Neural cell (in vitro differentiated cells): ENCODE data around the gene COL27A1. TPM values are rescaled to one million over a fixed set of nuclear protein-coding genes. Genes with fewer than 3 reads are reported as not detected.

ENCODE experiments used
- H2AFZ ChIP-seq: fragments of 200-600, 300-800 bp; sonication (generic), shearing (Covaris generic); 2 replicates; pipeline ENCODE4 v1.6.0; 2014; ENCODE audit warnings: low read depth, mild to moderate bottlenecking, antibody characterized with exemption, low read length, moderate library complexity
- H3F3A ChIP-seq: fragments of 200-600 bp; shearing (Covaris generic); 2 replicates; pipeline ENCODE4 v1.6.1; 2016; ENCODE audit warnings: mild to moderate bottlenecking, moderate library complexity, mixed read lengths, antibody characterized with exemption, low read length; ENCODE audit not compliant: insufficient read depth, poor library complexity, severe bottlenecking
- H3K27ac ChIP-seq: fragments of 200-600, 300-800 bp; sonication (generic), shearing (Covaris generic); 2 replicates; pipeline ENCODE4 v1.5.1; 2014; ENCODE audit warnings: mild to moderate bottlenecking, low read length, moderate library complexity
- H3K27me3 ChIP-seq: fragments of 300-800, 200-600 bp; sonication (generic), shearing (Covaris generic); 2 replicates; pipeline ENCODE4 v1.6.0; 2014; ENCODE audit warnings: mild to moderate bottlenecking, low read depth, low read length, moderate library complexity; ENCODE audit not compliant: insufficient read depth
- H3K36me3 ChIP-seq: fragments of 300-800, 200-600 bp; sonication (generic), shearing (Covaris generic); 2 replicates; pipeline ENCODE4 v1.5.1; 2014; ENCODE audit warnings: mild to moderate bottlenecking, antibody characterized with exemption, low read length, moderate library complexity; ENCODE audit not compliant: insufficient read depth
- H3K4me2 ChIP-seq: fragments of 300-800, 200-600 bp; sonication (generic), shearing (Covaris generic); 2 replicates; pipeline ENCODE4 v1.6.0; 2014; ENCODE audit warnings: mild to moderate bottlenecking, low read length
- H3K4me3 ChIP-seq: fragments of 300-800, 200-600 bp; sonication (generic), shearing (Covaris generic); 2 replicates; pipeline ENCODE4 v1.5.1; 2014; ENCODE audit warnings: mild to moderate bottlenecking, low read length, moderate library complexity
- H3K79me2 ChIP-seq: fragments of 200-600 bp; shearing (Covaris generic); replicated peaks from 2 replicates; pipeline ENCODE4 v1.6.0; 2014; ENCODE audit warnings: mild to moderate bottlenecking, low read length, moderate library complexity; ENCODE audit not compliant: insufficient read depth
- H3K9ac ChIP-seq: fragments of 300-800, 200-600 bp; sonication (generic), shearing (Covaris generic); 2 replicates; pipeline ENCODE4 v1.6.1; 2016; ENCODE audit warnings: mild to moderate bottlenecking, low read length, mixed read lengths
- H3K9me2 ChIP-seq: fragments of 200-600 bp; shearing (Covaris generic); 2 replicates; pipeline ENCODE4 v1.6.1; 2016; ENCODE audit warnings: mild to moderate bottlenecking, low read length, mixed read lengths; ENCODE audit not compliant: insufficient read depth
- H3K9me3 ChIP-seq: fragments of 200-600, 300-800 bp; sonication (generic), shearing (Covaris generic); 2 replicates; pipeline ENCODE4 v1.6.1; 2016; ENCODE audit warnings: mild to moderate bottlenecking, mixed run types, low read length, moderate library complexity, mixed read lengths
- H4K20me1 ChIP-seq: fragments of 200-600 bp; shearing (Covaris generic); 2 replicates; pipeline ENCODE4 v1.6.1; 2016; ENCODE audit warnings: mild to moderate bottlenecking, mixed run types; ENCODE audit not compliant: insufficient read depth
- EP300 ChIP-seq: fragments of 450-650 bp; conservative IDR thresholded peaks from 2 replicates; pipeline ENCODE4 v1.6.1; 2014; ENCODE audit warnings: antibody characterized with exemption, mild to moderate bottlenecking, moderate library complexity; ENCODE audit not compliant: poor library complexity, severe bottlenecking
- EZH2 ChIP-seq: fragments of 200-600, 300-800 bp; shearing (Covaris generic), sonication (generic); IDR thresholded peaks from 2 replicates; pipeline ENCODE4 v1.6.1; 2014; ENCODE audit warnings: antibody characterized with exemption, low read length, borderline replicate concordance, mild to moderate bottlenecking; ENCODE audit not compliant: insufficient read depth, poor library complexity, severe bottlenecking
- MXI1 ChIP-seq: fragments of 450-650 bp; conservative IDR thresholded peaks from 2 replicates; pipeline ENCODE4 v1.6.1; 2014; ENCODE audit warnings: antibody characterized with exemption, mild to moderate bottlenecking; ENCODE audit not compliant: poor library complexity, severe bottlenecking
- POLR2AphosphoS5 ChIP-seq: IDR thresholded peaks from 2 replicates; pipeline ENCODE4 v1.6.1; 2012
- RAD21 ChIP-seq: fragments of 450-650 bp; conservative IDR thresholded peaks from 2 replicates; pipeline ENCODE4 v1.6.1; 2014; ENCODE audit warnings: antibody characterized with exemption, mild to moderate bottlenecking, moderate library complexity
- SMC3 ChIP-seq: fragments of 450-650 bp; conservative IDR thresholded peaks from 2 replicates; pipeline ENCODE4 v1.6.1; 2014; ENCODE audit warnings: antibody characterized with exemption, mild to moderate bottlenecking, moderate library complexity; ENCODE audit not compliant: poor library complexity
- TAF1 ChIP-seq: IDR thresholded peaks from 2 replicates; pipeline ENCODE4 v1.6.1; 2012; ENCODE audit warnings: low read depth
- polyA plus RNA-seq: library from polyadenylated mRNA; depleted of rRNA; stranded (reverse); fragments of >200 nt; gene quantifications from 2 replicates; pipeline ENCODE4 v1.2.3, GENCODE V29; 2014
- TF ChIP-seq, protein P1 (sequence below): fragments of 450-650 bp; IDR thresholded peaks from 2 replicates; pipeline ENCODE4 v1.5.1; 2014; ENCODE audit warnings: antibody characterized with exemption, mild to moderate bottlenecking, moderate library complexity; ENCODE audit not compliant: poor library complexity, severe bottlenecking
- TF ChIP-seq, protein P2 (sequence below): IDR thresholded peaks from 2 replicates; pipeline ENCODE4 v1.6.1; 2012; ENCODE audit warnings: borderline replicate concordance

Gene COL27A1
- polyA plus RNA-seq, 1 donor from 2014 or later = 0.25 TPM

DNA sequence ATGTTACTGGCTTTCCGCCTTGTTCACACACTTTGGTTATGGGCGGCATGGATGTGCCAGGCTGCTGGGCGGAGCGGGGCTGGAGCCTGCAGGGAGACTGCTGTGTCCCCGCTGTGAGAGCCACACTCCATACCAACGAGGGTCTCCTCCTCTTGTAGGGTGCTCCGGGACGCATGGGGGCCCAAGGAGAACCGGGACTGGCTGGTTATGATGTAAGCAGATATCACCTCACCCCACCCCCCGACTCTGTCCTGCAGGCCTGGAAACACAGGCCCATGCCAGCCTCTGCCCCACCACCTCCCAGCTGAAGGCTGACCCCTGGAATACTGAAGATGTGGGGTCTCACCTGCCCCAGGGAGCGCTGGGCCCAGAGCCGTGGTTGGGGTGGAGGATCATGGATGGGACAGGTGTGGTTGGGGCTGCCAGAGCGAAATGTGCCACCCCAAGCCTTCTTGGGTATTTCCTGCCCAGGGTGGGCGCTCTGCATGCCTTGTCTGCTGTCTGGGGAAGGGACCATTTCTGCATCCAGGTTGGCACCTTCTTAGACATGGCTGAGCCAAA, 128.3 kb downstream of the COL27A1 start:
- H3K27ac ChIP-seq = no peak overlapping the region
- H3K27me3 ChIP-seq = no peaks in the 10 kb centered on the region
- no peak overlapping the region for H3K4me3 ChIP-seq
- H3F3A ChIP-seq = no peaks in the 10 kb centered on the region
- no peak overlapping the region for H3K4me2 ChIP-seq
- no peaks in the 10 kb centered on the region for H3K9me3 ChIP-seq
- H3K36me3 ChIP-seq = no peaks in the 10 kb centered on the region
- H2AFZ ChIP-seq = no peak overlapping the region
- H4K20me1 ChIP-seq = no peaks in the 10 kb centered on the region
- H3K79me2 ChIP-seq = no peaks in the 10 kb centered on the region
- no peak overlapping the region for H3K9ac ChIP-seq
- TF ChIP-seq EP300 (no peak), MXI1 (no peak), POLR2AphosphoS5 (no peak), SMC3 (no peak), RAD21 (no peak), TAF1 (no peak), EZH2 (no peak)
- TF ChIP-seq, protein P1, sequence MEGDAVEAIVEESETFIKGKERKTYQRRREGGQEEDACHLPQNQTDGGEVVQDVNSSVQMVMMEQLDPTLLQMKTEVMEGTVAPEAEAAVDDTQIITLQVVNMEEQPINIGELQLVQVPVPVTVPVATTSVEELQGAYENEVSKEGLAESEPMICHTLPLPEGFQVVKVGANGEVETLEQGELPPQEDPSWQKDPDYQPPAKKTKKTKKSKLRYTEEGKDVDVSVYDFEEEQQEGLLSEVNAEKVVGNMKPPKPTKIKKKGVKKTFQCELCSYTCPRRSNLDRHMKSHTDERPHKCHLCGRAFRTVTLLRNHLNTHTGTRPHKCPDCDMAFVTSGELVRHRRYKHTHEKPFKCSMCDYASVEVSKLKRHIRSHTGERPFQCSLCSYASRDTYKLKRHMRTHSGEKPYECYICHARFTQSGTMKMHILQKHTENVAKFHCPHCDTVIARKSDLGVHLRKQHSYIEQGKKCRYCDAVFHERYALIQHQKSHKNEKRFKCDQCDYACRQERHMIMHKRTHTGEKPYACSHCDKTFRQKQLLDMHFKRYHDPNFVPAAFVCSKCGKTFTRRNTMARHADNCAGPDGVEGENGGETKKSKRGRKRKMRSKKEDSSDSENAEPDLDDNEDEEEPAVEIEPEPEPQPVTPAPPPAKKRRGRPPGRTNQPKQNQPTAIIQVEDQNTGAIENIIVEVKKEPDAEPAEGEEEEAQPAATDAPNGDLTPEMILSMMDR = no peak
- TF ChIP-seq, protein P2, sequence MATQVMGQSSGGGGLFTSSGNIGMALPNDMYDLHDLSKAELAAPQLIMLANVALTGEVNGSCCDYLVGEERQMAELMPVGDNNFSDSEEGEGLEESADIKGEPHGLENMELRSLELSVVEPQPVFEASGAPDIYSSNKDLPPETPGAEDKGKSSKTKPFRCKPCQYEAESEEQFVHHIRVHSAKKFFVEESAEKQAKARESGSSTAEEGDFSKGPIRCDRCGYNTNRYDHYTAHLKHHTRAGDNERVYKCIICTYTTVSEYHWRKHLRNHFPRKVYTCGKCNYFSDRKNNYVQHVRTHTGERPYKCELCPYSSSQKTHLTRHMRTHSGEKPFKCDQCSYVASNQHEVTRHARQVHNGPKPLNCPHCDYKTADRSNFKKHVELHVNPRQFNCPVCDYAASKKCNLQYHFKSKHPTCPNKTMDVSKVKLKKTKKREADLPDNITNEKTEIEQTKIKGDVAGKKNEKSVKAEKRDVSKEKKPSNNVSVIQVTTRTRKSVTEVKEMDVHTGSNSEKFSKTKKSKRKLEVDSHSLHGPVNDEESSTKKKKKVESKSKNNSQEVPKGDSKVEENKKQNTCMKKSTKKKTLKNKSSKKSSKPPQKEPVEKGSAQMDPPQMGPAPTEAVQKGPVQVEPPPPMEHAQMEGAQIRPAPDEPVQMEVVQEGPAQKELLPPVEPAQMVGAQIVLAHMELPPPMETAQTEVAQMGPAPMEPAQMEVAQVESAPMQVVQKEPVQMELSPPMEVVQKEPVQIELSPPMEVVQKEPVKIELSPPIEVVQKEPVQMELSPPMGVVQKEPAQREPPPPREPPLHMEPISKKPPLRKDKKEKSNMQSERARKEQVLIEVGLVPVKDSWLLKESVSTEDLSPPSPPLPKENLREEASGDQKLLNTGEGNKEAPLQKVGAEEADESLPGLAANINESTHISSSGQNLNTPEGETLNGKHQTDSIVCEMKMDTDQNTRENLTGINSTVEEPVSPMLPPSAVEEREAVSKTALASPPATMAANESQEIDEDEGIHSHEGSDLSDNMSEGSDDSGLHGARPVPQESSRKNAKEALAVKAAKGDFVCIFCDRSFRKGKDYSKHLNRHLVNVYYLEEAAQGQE = no peak
- H3K9me2 ChIP-seq = no peaks in the 10 kb centered on the region

DNA sequence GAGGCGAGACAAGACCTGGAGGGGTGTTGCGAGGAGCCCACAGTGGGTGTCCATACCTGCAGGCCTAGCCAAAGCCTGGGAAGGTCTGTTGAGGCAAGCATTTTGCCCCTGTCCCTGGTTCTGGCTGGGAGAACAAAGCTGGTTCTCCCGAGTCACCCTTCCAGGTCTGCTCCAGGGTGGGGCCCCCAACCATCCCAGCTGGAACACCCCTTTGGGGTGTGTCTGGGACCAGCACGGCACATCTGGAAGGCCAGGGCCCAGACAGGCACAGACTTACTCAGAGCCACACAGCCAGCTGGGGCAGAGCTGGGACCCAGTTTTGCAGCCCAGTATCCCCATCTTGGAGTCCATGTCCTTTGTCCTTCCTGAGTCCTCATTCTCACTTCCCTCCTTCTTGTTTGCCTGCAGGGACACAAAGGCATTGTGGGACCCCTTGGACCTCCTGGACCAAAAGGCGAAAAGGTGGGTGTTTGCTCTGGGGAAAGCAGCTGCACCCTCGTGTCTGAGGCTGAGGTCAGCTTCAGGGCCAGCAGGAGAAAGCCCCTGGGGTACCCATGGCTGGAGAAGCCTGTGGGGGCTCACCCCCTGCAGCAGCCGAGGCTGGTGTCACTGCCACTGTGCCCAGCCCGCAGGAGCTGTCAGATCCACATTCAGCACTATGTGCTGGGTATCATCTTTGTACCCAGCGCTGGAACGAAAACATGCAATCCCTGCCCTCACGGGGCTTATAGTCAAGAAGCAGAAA, 129.2 kb downstream of the COL27A1 start:
- Histone ChIP-seq H3K9ac (no peak overlapping the region), H3K79me2 (no peaks in the 10 kb centered on the region), H3K9me2 (no peaks in the 10 kb centered on the region), H3K4me3 (no peak overlapping the region), H3F3A (no peaks in the 10 kb centered on the region), H3K27ac (no peak overlapping the region), H4K20me1 (no peaks in the 10 kb centered on the region), H3K27me3 (no peaks in the 10 kb centered on the region), H2AFZ (no peak overlapping the region), H3K4me2 (no peak overlapping the region), H3K36me3 (no peaks in the 10 kb centered on the region), H3K9me3 (no peaks in the 10 kb centered on the region)
- TF ChIP-seq TAF1 (no peak), EZH2 (no peak), EP300 (no peak), RAD21 (no peak), SMC3 (no peak), MXI1 (no peak), POLR2AphosphoS5 (no peak)
- TF ChIP-seq, protein P2 = no peak
- TF ChIP-seq, protein P1 = no peak
